ENCODE measurements around the gene FH. TPM values are rescaled to one million over a fixed set of nuclear protein-coding genes. Genes with fewer than 3 reads are reported as not detected.

Gene FH
- total and polyA plus RNA-seq, 2 experiments from 2014 or later, result 56.2 to 69.8 TPM

GRCh38 chr1:241465673-241466072 is 53.9 kb downstream of the FH start:
- Histone ChIP-seq H3K27me3 (ENCODE audit: insufficient read depth) (no peaks in the 10 kb centered on the region), H3F3A (replicated peaks; ENCODE audit: low read depth) (no peaks in the 10 kb centered on the region), H3K36me3 (ENCODE audit: insufficient read depth) (no peaks in the 10 kb centered on the region), H2AFZ (no peak overlapping the region), H3K9me2 (ENCODE audit: insufficient read depth) (no peaks in the 10 kb centered on the region), H3K4me1 (ENCODE audit: insufficient read depth) (no peaks in the 10 kb centered on the region), H4K20me1 (replicated peaks; ENCODE audit: insufficient read depth) (no peaks in the 10 kb centered on the region), H3K4me3 (no peak overlapping the region), H3K4me2 (no peak overlapping the region), H3K27ac (ENCODE audit: low read depth) (no peak overlapping the region), H3K79me2 (replicated peaks; ENCODE audit: insufficient read depth) (no peaks in the 10 kb centered on the region)
- Mint-ChIP-seq H3K27ac (no peak overlapping the region), H3K4me3 (no peak overlapping the region), H3K27me3 (ENCODE audit: insufficient read depth, low read depth, poor library complexity) (peaks cover 4% of the 10 kb centered on the region), H3K9me3 (no peaks in the 10 kb centered on the region), H3K36me3 (ENCODE audit: low read depth) (no peaks in the 10 kb centered on the region), H3K4me1 (no peaks in the 10 kb centered on the region)
- DNase-seq (ENCODE audit: low spot score), result no peak
- ATAC-seq, result no peak
- no peak for TF ChIP-seq EZH2 (IDR thresholded peaks at IDR 0.05; ENCODE audit: low read depth, unreplicated experiment)
- no peak for TF ChIP-seq ZNF462 (CRISPR knock-in tag; IDR thresholded peaks at IDR 0.05)
- TF ChIP-seq ETS1 (IDR thresholded peaks at IDR 0.05), result no peak
- TF ChIP-seq POLR2AphosphoS5 (IDR thresholded peaks at IDR 0.05; ENCODE audit: low read depth), result no peak
- TF ChIP-seq STAT1 (IDR thresholded peaks at IDR 0.05; ENCODE audit: unreplicated experiment), result no peak
- TF ChIP-seq REST (IDR thresholded peaks at IDR 0.05; ENCODE audit: unreplicated experiment), result no peak
- TF ChIP-seq EZH2phosphoT487 (IDR thresholded peaks at IDR 0.05; ENCODE audit: unreplicated experiment), result no peak
- TF ChIP-seq ZNF331 (CRISPR knock-in tag; IDR thresholded peaks at IDR 0.05; ENCODE audit: low read depth), result no peak
- TF ChIP-seq ZNF114 (CRISPR knock-in tag; IDR thresholded peaks at IDR 0.05), result no peak
- no peak for TF ChIP-seq CTCF (conservative IDR thresholded peaks at IDR 0.05; ENCODE audit: low read depth in 2 of 2)
- no peak for TF ChIP-seq JUNB (IDR thresholded peaks at IDR 0.05; ENCODE audit: unreplicated experiment)
- TF ChIP-seq CREB1 (CRISPR knock-in tag; IDR thresholded peaks at IDR 0.05; ENCODE audit: low read depth), result no peak
- no peak for TF ChIP-seq NANOG (IDR thresholded peaks at IDR 0.05; ENCODE audit: borderline replicate concordance)
